HEK293 (cell line): ENCODE results near the gene SUPT3H.
"Not testable (repeated sequence)": the region's sequence is repeated elsewhere in the genome, so short reads cannot be mapped to it uniquely, and the experiment has no call there.

Source experiments
- CTCF ChIA-PET: fragments of 350-600 bp; formaldehyde crosslinking; extraction: SDS; loops from one replicate; lab custom pipeline; 2021; ENCODE audit warnings: antibody characterized with exemption; lab: Yijun Ruan, JAX
- POLR2A ChIA-PET: fragments of 300-600 bp; formaldehyde crosslinking; extraction: SDS; loops from one replicate; lab custom pipeline; 2020; ENCODE audit warnings: antibody characterized with exemption, inconsistent platforms; lab: Yijun Ruan, JAX
- H3K27ac ChIP-seq: fragments of 200-500 bp; sonication (Bioruptor generic); 2 replicates; pipeline ENCODE4 v1.5.1; 2014; ENCODE audit warnings: low read depth, low read length, control low read depth, inconsistent platforms; ENCODE audit errors: extremely low read depth
- H3K36me3 ChIP-seq, 2 experiments: fragments of 200-500 bp in 1 of 2; sonication (Bioruptor generic) in 1 of 2; 1 replicate in 1 of 2; 2 replicates in 1 of 2; pipeline ENCODE4 v1.5.1; 2014 to 2017; ENCODE audit warnings: inconsistent platforms in 2 of 2, low read length in 2 of 2; ENCODE audit not compliant: control insufficient read depth in 2 of 2, insufficient read depth in 1 of 2
- H3K4me1 ChIP-seq: fragments of 200-500 bp; sonication (Bioruptor generic); 2 replicates; pipeline ENCODE4 v1.5.1; 2014; ENCODE audit warnings: mild to moderate bottlenecking, low read length, inconsistent platforms; ENCODE audit not compliant: control insufficient read depth, insufficient read depth
- H3K4me3 ChIP-seq: 2 replicates; pipeline ENCODE4 v1.5.1; 2011; ENCODE audit warnings: low read depth, mild to moderate bottlenecking, control low read depth, low read length, moderate library complexity
- H3K9me3 ChIP-seq: fragments of 200-500 bp; sonication (Bioruptor generic); 2 replicates; pipeline ENCODE4 v1.5.1; 2014; ENCODE audit warnings: low read depth, low read length, inconsistent platforms; ENCODE audit not compliant: control insufficient read depth, insufficient read depth
- ATF2 ChIP-seq: fragments of 450-650 bp; formaldehyde crosslinking; IDR thresholded peaks from 2 replicates; pipeline ENCODE4 v1.5.1; 2016; ENCODE audit warnings: missing biosample characterization, missing genetic modification characterization, low read depth
- SALL2 ChIP-seq: fragments of 450-650 bp; formaldehyde crosslinking; IDR thresholded peaks from 2 replicates; pipeline ENCODE4 v1.5.0; 2017; ENCODE audit warnings: missing biosample characterization, mild to moderate bottlenecking, missing genetic modification characterization, borderline replicate concordance
- ZEB2 ChIP-seq: fragments of 450-650 bp; formaldehyde crosslinking; IDR thresholded peaks from 2 replicates; pipeline ENCODE4 v1.5.1; 2016; ENCODE audit warnings: missing biosample characterization, missing genetic modification characterization
- ZIC2 ChIP-seq: fragments of 450-650 bp; formaldehyde crosslinking; IDR thresholded peaks from 2 replicates; pipeline ENCODE4 v1.5.1; 2016; ENCODE audit warnings: missing biosample characterization, missing genetic modification characterization
- ZNF146 ChIP-seq: fragments of 450-650 bp; formaldehyde crosslinking; IDR thresholded peaks from 2 replicates; pipeline ENCODE4 v1.5.1; 2016; ENCODE audit warnings: missing biosample characterization, missing genetic modification characterization
- ZNF174 ChIP-seq: fragments of 450-650 bp; formaldehyde crosslinking; IDR thresholded peaks from 2 replicates; pipeline ENCODE4 v1.5.0; 2017; ENCODE audit warnings: missing biosample characterization, mild to moderate bottlenecking, missing genetic modification characterization
- ZNF184 ChIP-seq: fragments of 450-650 bp; IDR thresholded peaks from 2 replicates; pipeline ENCODE4 v1.5.1; 2018; ENCODE audit warnings: missing biosample characterization, mild to moderate bottlenecking, missing genetic modification characterization
- ZNF292 ChIP-seq: fragments of 450-650 bp; formaldehyde crosslinking; IDR thresholded peaks from 2 replicates; pipeline ENCODE4 v1.5.1; 2016; ENCODE audit warnings: low read depth, missing biosample characterization, missing genetic modification characterization, borderline replicate concordance
- ZNF335 ChIP-seq: fragments of 450-650 bp; formaldehyde crosslinking; conservative IDR thresholded peaks from 2 replicates; pipeline ENCODE4 v1.5.1; 2016; ENCODE audit warnings: missing biosample characterization, missing genetic modification characterization
- ZNF426 ChIP-seq: fragments of 450-650 bp; formaldehyde crosslinking; IDR thresholded peaks from 2 replicates; pipeline ENCODE4 v1.5.1; 2017; ENCODE audit warnings: missing biosample characterization, missing genetic modification characterization, mild to moderate bottlenecking, inconsistent platforms, moderate library complexity
- ZNF433 ChIP-seq: fragments of 450-650 bp; formaldehyde crosslinking; IDR thresholded peaks from 2 replicates; pipeline ENCODE4 v1.5.1; 2016; ENCODE audit warnings: missing biosample characterization, missing genetic modification characterization, low read depth
- TF ChIP-seq, protein P1 (sequence below): fragments of 450-650 bp; formaldehyde crosslinking; IDR thresholded peaks from 2 replicates; pipeline ENCODE4 v1.5.1; 2016; ENCODE audit warnings: missing biosample characterization, missing genetic modification characterization
- TF ChIP-seq, protein P2 (sequence below): fragments of 450-650 bp; formaldehyde crosslinking; IDR thresholded peaks from 2 replicates; pipeline ENCODE4 v1.5.1; 2016; ENCODE audit warnings: missing biosample characterization, missing genetic modification characterization
- TF ChIP-seq, protein P3 (sequence below): fragments of 450-650 bp; formaldehyde crosslinking; IDR thresholded peaks from 2 replicates; pipeline ENCODE4 v1.5.1; 2016; ENCODE audit warnings: missing biosample characterization, missing genetic modification characterization
- TF ChIP-seq, protein P4 (sequence below): fragments of 450-650 bp; formaldehyde crosslinking; IDR thresholded peaks from 2 replicates; pipeline ENCODE4 v1.5.1; 2016; ENCODE audit warnings: missing biosample characterization, missing genetic modification characterization

The SUPT3H gene

DNA sequence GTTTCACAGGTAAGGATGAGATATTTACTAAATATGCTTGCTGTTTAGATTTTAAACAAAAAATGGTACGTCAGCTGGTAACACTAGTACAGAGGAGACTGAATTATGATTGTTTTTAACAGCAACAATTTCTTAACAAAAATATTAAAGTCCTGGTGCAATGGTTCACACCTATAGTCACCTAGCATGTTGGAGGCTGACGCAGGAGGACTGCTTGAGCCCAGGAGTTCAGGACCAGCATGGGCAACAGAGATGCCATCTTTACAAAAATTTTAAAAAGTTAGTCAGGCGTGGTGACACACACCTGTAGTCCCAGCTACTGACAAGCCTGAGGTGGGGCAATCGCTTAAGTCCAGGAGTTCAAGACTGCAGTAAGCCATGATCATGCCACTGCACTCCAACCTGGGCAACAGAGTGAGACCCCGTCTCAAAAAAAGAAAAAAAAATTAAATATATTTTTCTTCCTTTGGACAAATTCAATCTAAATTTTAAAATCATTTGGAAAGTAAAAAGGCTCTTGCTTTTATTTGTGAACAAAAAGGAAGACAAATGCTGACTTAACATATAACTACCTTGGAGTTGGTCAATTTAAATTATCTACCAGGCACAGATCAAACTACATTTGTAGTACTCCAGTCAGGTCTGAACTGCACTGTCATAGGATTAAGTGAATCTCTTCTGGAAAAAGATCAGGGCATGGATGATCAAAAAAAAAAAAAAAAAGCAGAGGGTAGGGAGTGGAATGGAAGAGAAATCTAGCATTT lies 87.8 kb downstream of the SUPT3H start:
- Histone ChIP-seq H3K9me3 (no peaks in the 10 kb centered on the region), H3K4me1 (no peaks in the 10 kb centered on the region), H3K36me3 (no peaks in the 10 kb centered on the region)
- POLR2A ChIA-PET = no interaction called here
- TF ChIP-seq ZEB2 (no peak), ZIC2 (tag by site-specific recombination) (no peak), ZNF146 (tag by site-specific recombination) (no peak)
- TF ChIP-seq, protein P1, sequence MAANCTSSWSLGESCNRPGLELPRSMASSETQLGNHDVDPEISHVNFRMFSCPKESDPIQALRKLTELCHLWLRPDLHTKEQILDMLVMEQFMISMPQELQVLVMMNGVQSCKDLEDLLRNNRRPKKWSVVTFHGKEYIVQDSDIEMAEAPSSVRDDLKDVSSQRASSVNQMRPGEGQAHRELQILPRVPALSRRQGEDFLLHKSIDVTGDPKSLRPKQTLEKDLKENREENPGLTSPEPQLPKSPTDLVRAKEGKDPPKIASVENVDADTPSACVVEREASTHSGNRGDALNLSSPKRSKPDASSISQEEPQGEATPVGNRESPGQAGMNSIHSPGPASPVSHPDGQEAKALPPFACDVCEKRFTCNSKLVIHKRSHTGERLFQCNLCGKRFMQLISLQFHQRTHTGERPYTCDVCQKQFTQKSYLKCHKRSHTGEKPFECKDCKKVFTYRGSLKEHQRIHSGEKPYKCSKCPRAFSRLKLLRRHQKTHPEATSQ = no peak
- TF ChIP-seq, all 188 proteins: peak for 0
- no peak overlapping the region for H3K4me3 ChIP-seq
- H3K27ac ChIP-seq = no peak overlapping the region
- CTCF ChIA-PET = no interaction called here

GRCh38 chr6:45286707-45287106 lies 91.0 kb downstream of the SUPT3H start:
- H3K4me3 ChIP-seq, CTCF ChIA-PET, POLR2A ChIA-PET, H3K9me3 ChIP-seq, H3K27ac ChIP-seq, H3K4me1 ChIP-seq, H3K36me3 ChIP-seq: not testable (repeated sequence)
- TF ChIP-seq, protein P2, sequence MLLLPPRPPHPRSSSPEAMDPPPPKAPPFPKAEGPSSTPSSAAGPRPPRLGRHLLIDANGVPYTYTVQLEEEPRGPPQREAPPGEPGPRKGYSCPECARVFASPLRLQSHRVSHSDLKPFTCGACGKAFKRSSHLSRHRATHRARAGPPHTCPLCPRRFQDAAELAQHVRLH (tag by site-specific recombination) = 0 out of 2 replicates have a peak, but pooled peaks have one; percentile 22
- TF ChIP-seq ZNF146 (tag by site-specific recombination) = peak; percentile 80

GRCh38 chr6:45278367-45278766 lies 99.4 kb downstream of the SUPT3H start:
- Histone ChIP-seq H3K4me3 (no peak overlapping the region), H3K9me3 (no peaks in the 10 kb centered on the region), H3K36me3 (no peaks in the 10 kb centered on the region), H3K27ac (no peak overlapping the region), H3K4me1 (no peaks in the 10 kb centered on the region)
- TF ChIP-seq ZNF174 (tag by site-specific recombination) (no peak), ATF2 (tag by site-specific recombination) (peak; percentile 67; the same call in 1 of the 2 replicates), ZNF335 (tag by site-specific recombination) (peak; percentile 55; the same call in 1 of the 2 replicates)
- ChIA-PET POLR2A (no interaction called here), CTCF (interaction anchor here (0.7 kb wide), 1 partner anchor 310 kb away, joined by 3 read pairs; no protein-coding TSS in a partner anchor)

- H3K9me3 ChIP-seq, POLR2A ChIA-PET, H3K4me3 ChIP-seq, H3K4me1 ChIP-seq, CTCF ChIA-PET, H3K27ac ChIP-seq, H3K36me3 ChIP-seq: not testable (repeated sequence)
- peak; percentile 61; the same call in 1 of the 2 replicates for TF ChIP-seq ZNF146 (tag by site-specific recombination)
Observed at GRCh38 chr6:45277741-45278140, 100.0 kb downstream of the SUPT3H start.

GRCh38 chr6:45275358-45275757 lies 102.4 kb downstream of the SUPT3H start:
- ChIA-PET CTCF (interaction anchor here (0.7 kb wide), 1 partner anchor 682 kb away, joined by 3 read pairs; no protein-coding TSS in a partner anchor), POLR2A (no interaction called here)
- no peaks in the 10 kb centered on the region for H3K9me3 ChIP-seq
- H3K27ac ChIP-seq = no peak overlapping the region
- H3K36me3 ChIP-seq = no peaks in the 10 kb centered on the region
- no peak overlapping the region for H3K4me3 ChIP-seq
- no peaks in the 10 kb centered on the region for H3K4me1 ChIP-seq
- TF ChIP-seq ZNF184 (tag by site-specific recombination) = no peak
- no peak for TF ChIP-seq SALL2
- TF ChIP-seq, protein P3, sequence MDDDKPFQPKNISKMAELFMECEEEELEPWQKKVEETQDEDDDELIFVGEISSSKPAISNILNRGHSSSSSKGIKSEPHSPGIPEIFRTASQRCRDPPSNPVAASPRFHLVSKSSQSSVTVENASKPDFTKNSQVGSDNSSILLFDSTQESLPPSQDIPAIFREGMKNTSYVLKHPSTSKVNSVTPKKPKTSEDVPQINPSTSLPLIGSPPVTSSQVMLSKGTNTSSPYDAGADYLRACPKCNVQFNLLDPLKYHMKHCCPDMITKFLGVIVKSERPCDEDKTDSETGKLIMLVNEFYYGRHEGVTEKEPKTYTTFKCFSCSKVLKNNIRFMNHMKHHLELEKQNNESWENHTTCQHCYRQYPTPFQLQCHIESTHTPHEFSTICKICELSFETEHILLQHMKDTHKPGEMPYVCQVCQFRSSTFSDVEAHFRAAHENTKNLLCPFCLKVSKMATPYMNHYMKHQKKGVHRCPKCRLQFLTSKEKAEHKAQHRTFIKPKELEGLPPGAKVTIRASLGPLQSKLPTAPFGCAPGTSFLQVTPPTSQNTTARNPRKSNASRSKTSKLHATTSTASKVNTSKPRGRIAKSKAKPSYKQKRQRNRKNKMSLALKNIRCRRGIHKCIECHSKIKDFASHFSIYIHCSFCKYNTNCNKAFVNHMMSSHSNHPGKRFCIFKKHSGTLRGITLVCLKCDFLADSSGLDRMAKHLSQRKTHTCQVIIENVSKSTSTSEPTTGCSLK (tag by site-specific recombination) = no peak
- no peak for TF ChIP-seq ZNF433
- TF ChIP-seq, protein P4, sequence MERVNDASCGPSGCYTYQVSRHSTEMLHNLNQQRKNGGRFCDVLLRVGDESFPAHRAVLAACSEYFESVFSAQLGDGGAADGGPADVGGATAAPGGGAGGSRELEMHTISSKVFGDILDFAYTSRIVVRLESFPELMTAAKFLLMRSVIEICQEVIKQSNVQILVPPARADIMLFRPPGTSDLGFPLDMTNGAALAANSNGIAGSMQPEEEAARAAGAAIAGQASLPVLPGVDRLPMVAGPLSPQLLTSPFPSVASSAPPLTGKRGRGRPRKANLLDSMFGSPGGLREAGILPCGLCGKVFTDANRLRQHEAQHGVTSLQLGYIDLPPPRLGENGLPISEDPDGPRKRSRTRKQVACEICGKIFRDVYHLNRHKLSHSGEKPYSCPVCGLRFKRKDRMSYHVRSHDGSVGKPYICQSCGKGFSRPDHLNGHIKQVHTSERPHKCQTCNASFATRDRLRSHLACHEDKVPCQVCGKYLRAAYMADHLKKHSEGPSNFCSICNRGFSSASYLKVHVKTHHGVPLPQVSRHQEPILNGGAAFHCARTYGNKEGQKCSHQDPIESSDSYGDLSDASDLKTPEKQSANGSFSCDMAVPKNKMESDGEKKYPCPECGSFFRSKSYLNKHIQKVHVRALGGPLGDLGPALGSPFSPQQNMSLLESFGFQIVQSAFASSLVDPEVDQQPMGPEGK (tag by site-specific recombination) = no peak
- no peak for TF ChIP-seq ZNF426 (tag by site-specific recombination)
- no peak for TF ChIP-seq ZNF292 (tag by site-specific recombination)
